HG03354 (cell line): ENCODE data around the gene SRRD.

Experiments
- ATAC-seq: cut with Tn5 transposase; IDR thresholded peaks from one replicate; pipeline ENCODE4 v1.9.1; 2021; ENCODE audit warnings: mild to moderate bottlenecking; ENCODE audit not compliant: unreplicated experiment, poor library complexity, severe bottlenecking

SRRD gene

DNA sequence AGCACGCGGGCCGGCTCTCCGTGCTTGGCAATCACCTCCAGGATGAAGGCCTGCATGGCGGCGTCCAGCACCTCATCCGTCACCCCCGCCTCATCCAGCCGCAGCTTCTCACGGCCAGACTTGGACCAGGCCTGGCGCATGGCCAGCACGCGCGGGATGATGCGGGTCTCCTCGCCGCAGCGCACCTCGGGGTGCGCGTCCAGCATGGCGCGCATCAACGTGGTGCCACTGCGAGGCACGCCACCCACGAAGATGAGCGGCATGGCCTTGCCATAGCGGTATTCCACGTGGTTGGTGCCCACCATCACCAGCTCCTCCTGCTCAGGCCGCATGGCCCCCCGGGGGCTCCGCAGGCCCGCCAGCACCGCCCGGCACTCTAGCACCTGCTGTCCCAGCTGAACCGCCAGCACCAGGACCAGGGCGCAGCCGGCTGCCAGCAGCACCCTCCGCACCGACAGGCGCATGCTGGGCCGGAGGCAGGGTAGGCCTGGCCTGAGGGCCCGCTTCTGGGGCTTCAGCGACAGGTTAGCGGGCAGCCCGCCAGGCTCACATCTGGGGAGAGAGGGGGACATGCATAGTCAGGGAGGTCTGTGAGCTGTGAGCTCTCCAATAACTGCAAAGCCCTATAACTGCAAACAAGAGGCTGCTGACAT lies 57.6 kb downstream of the SRRD start:
- no peak for ATAC-seq

GRCh38 chr22:26542831-26543230 lies 59.2 kb downstream of the SRRD start:
- ATAC-seq = no peak
